OCI-LY1 (cell line): ENCODE data around the gene CHID1.

Source experiments
- H2AFZ ChIP-seq: fragments of 200-600 bp; sonication (generic), shearing (Covaris generic); 2 replicates; pipeline ENCODE4 v1.6.0; 2014; ENCODE audit warnings: antibody characterized with exemption, mild to moderate bottlenecking, low read length
- H3F3A ChIP-seq: fragments of 200-600 bp; sonication (generic), shearing (Covaris generic); 2 replicates; pipeline ENCODE4 v1.6.0; 2014; ENCODE audit warnings: mild to moderate bottlenecking, antibody characterized with exemption, low read length, moderate library complexity; ENCODE audit not compliant: insufficient read depth
- H3K27ac ChIP-seq: fragments of 200-600 bp; sonication (generic); 2 replicates; pipeline ENCODE4 v1.5.1; 2014; ENCODE audit warnings: low read length, mixed run types, mild to moderate bottlenecking, low read depth; ENCODE audit not compliant: poor library complexity, severe bottlenecking
- H3K27me3 ChIP-seq: fragments of 200-600 bp; sonication (generic); 2 replicates; pipeline ENCODE4 v1.6.0; 2014; ENCODE audit warnings: antibody characterized with exemption, mild to moderate bottlenecking, low read length, moderate library complexity; ENCODE audit not compliant: insufficient read depth
- H3K36me3 ChIP-seq: fragments of 200-600 bp; sonication (generic); 2 replicates; pipeline ENCODE4 v1.6.1; 2014; ENCODE audit warnings: mild to moderate bottlenecking, antibody characterized with exemption, low read length, moderate library complexity, mixed read lengths; ENCODE audit not compliant: insufficient read depth
- H3K4me1 ChIP-seq: fragments of 200-600 bp; sonication (generic); 2 replicates; pipeline ENCODE4 v1.5.1; 2014; ENCODE audit warnings: mild to moderate bottlenecking, low read length, moderate library complexity; ENCODE audit not compliant: insufficient read depth, severe bottlenecking
- H3K4me2 ChIP-seq: fragments of 200-600 bp; sonication (generic), shearing (Covaris generic); 2 replicates; pipeline ENCODE4 v1.6.1; 2014; ENCODE audit warnings: low read length
- H3K4me3 ChIP-seq: fragments of 200-600 bp; sonication (generic); 2 replicates; pipeline ENCODE4 v1.5.1; 2014; ENCODE audit warnings: low read length, low read depth, mild to moderate bottlenecking, mixed read lengths; ENCODE audit not compliant: poor library complexity, severe bottlenecking
- H3K79me2 ChIP-seq: fragments of 200-600 bp; shearing (Covaris generic); 2 replicates; pipeline ENCODE4 v1.6.1; 2016; ENCODE audit warnings: mixed run types, low read length, mixed read lengths; ENCODE audit not compliant: insufficient read depth
- H3K9ac ChIP-seq: fragments of 200-600 bp; sonication (generic), shearing (Covaris generic); 2 replicates; pipeline ENCODE4 v1.6.1; 2014; ENCODE audit warnings: mild to moderate bottlenecking, low read length, mixed read lengths
- H3K9me2 ChIP-seq: fragments of 200-600 bp; sonication (generic), shearing (Covaris generic); 2 replicates; pipeline ENCODE4 v1.6.1; 2014; ENCODE audit warnings: low read depth, mild to moderate bottlenecking, low read length, mixed read lengths
- H3K9me3 ChIP-seq: fragments of 200-600 bp; shearing (Covaris generic); 2 replicates; pipeline ENCODE4 v1.6.1; 2014; ENCODE audit warnings: low read length, mixed read lengths
- H4K20me1 ChIP-seq: fragments of 200-600 bp; sonication (generic), shearing (Covaris generic); 2 replicates; pipeline ENCODE4 v1.6.0; 2016; ENCODE audit warnings: mild to moderate bottlenecking, low read length; ENCODE audit not compliant: insufficient read depth
- EZH2 ChIP-seq: fragments of 200-600 bp; sonication (generic), shearing (Covaris generic); IDR thresholded peaks from 2 replicates; pipeline ENCODE4 v1.8.0; 2017; ENCODE audit warnings: borderline replicate concordance, mixed run types, mild to moderate bottlenecking, antibody characterized with exemption, low read length, moderate library complexity, mixed read lengths
- TF ChIP-seq, protein P1 (sequence below): fragments of 200-600 bp; sonication (generic), shearing (Covaris generic); IDR thresholded peaks from 2 replicates; pipeline ENCODE4 v1.5.1; 2017; ENCODE audit warnings: mild to moderate bottlenecking, antibody characterized with exemption, low read length, moderate library complexity, mixed read lengths

CHID1 gene

GRCh38 chr11:894575-895201, 15.9 kb downstream of the CHID1 start:
- Histone ChIP-seq H3K27ac (no peak overlapping the region), H3K4me2 (no peak overlapping the region), H4K20me1 (no peaks in the 10 kb centered on the region), H3F3A (no peaks in the 10 kb centered on the region), H3K27me3 (no peaks in the 10 kb centered on the region), H3K4me3 (no peak overlapping the region), H3K79me2 (no peaks in the 10 kb centered on the region), H3K4me1 (peaks cover 10% of the 10 kb centered on the region), H3K9me2 (no peaks in the 10 kb centered on the region), H2AFZ (no peak overlapping the region), H3K9me3 (no peaks in the 10 kb centered on the region), H3K36me3 (peaks cover 21% of the 10 kb centered on the region; the same call in 1 of the 2 replicates), H3K9ac (no peak overlapping the region)
- TF ChIP-seq EZH2, result no peak
- TF ChIP-seq, protein P1, sequence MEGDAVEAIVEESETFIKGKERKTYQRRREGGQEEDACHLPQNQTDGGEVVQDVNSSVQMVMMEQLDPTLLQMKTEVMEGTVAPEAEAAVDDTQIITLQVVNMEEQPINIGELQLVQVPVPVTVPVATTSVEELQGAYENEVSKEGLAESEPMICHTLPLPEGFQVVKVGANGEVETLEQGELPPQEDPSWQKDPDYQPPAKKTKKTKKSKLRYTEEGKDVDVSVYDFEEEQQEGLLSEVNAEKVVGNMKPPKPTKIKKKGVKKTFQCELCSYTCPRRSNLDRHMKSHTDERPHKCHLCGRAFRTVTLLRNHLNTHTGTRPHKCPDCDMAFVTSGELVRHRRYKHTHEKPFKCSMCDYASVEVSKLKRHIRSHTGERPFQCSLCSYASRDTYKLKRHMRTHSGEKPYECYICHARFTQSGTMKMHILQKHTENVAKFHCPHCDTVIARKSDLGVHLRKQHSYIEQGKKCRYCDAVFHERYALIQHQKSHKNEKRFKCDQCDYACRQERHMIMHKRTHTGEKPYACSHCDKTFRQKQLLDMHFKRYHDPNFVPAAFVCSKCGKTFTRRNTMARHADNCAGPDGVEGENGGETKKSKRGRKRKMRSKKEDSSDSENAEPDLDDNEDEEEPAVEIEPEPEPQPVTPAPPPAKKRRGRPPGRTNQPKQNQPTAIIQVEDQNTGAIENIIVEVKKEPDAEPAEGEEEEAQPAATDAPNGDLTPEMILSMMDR, result peak; percentile 25; the same call in 1 of the 2 replicates

DNA sequence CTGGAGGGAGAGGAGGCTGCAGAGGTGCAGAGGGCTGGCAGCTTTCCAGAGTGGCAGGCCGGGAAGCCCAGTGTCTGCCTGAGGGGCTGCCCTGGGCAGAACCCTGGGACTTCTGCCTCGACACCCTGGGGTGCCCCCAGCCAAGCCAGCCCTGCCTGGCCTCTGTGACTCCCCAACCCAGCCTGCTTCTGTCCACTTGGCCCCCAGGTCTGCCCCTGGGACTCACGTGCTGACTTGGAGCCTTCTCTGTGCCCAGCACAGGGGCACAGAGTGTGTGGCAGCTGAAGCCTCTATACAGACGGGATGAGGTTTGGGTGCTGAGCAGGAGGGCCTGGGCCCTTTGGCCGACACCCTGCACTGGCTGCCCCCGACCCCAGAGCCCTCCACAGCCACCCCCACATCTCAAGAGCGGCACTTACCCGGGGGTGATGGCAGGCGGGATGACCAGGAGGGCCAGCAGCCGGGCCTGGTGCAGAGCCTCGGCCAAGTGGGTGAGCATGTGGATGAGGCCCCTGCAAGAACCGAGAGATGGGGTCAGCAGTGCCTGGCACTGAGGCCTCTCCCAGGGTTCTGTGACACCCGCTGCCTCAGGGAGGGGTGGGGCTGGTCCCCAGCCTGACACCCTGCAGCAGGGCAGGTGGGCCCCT, 17.5 kb downstream of the CHID1 start:
- Histone ChIP-seq H3K4me3 (no peak overlapping the region), H3K36me3 (peaks cover 6% of the 10 kb centered on the region; the same call in 1 of the 2 replicates), H3K27ac (no peak overlapping the region), H2AFZ (no peak overlapping the region), H3K4me1 (peaks cover 10% of the 10 kb centered on the region), H3K9ac (no peak overlapping the region), H3K9me2 (no peaks in the 10 kb centered on the region), H3K27me3 (no peaks in the 10 kb centered on the region), H3F3A (no peaks in the 10 kb centered on the region), H3K79me2 (no peaks in the 10 kb centered on the region), H4K20me1 (no peaks in the 10 kb centered on the region), H3K9me3 (no peaks in the 10 kb centered on the region), H3K4me2 (no peak overlapping the region)
- TF ChIP-seq, protein P1, result no peak
- TF ChIP-seq EZH2, result no peak

- peaks cover 10% of the 10 kb centered on the region for H3K4me1 ChIP-seq
- H3K9me2 ChIP-seq, result no peaks in the 10 kb centered on the region
- TF ChIP-seq, protein P1, result no peak
- TF ChIP-seq EZH2, result no peak
- no peaks in the 10 kb centered on the region for H3K36me3 ChIP-seq
- no peaks in the 10 kb centered on the region for H3K79me2 ChIP-seq
- no peak overlapping the region for H3K4me3 ChIP-seq
- H3K9me3 ChIP-seq, result no peaks in the 10 kb centered on the region
- no peak overlapping the region for H3K9ac ChIP-seq
- H3K4me2 ChIP-seq, result no peak overlapping the region; the same call in 1 of the 2 replicates
- no peaks in the 10 kb centered on the region for H3F3A ChIP-seq
- no peaks in the 10 kb centered on the region for H4K20me1 ChIP-seq
- H3K27ac ChIP-seq, result peak overlapping the region; percentile 43
- no peak overlapping the region for H2AFZ ChIP-seq
- H3K27me3 ChIP-seq, result no peaks in the 10 kb centered on the region
Observed at GRCh38 chr11:890794-891540, 19.6 kb downstream of the CHID1 start.
